ENCODE data around the gene RNF145.
"Not testable (repeated sequence)": the region's sequence is repeated elsewhere in the genome, so short reads cannot be mapped to it uniquely, and the experiment has no call there.

GRCh38 chr5:159145160-159145559, 64.2 kb downstream of the RNF145 start:
- TF ChIP-seq AFF4 (CRISPR knock-in tag; IDR thresholded peaks at IDR 0.05); POLR2A (IDR thresholded peaks at IDR 0.05; ENCODE audit: insufficient read depth in 1 of 2, low read depth in 2 of 2, low read length in 2 of 2); SETDB1 (CRISPR knock-in tag; IDR thresholded peaks at IDR 0.05; ENCODE audit: borderline replicate concordance); EZH2 (conservative IDR thresholded peaks at IDR 0.05; ENCODE audit: low read depth, low read length); CTCF (CRISPR knock-in tag; IDR thresholded peaks at IDR 0.05); ZNF609 (CRISPR knock-in tag; IDR thresholded peaks at IDR 0.05; ENCODE audit: borderline replicate concordance); MBD4 (IDR thresholded peaks at IDR 0.05; ENCODE audit: borderline replicate concordance, low read length); JUN (CRISPR knock-in tag; IDR thresholded peaks at IDR 0.05); ZBTB39 (CRISPR knock-in tag; IDR thresholded peaks at IDR 0.05); MXI1 (IDR thresholded peaks at IDR 0.05; ENCODE audit: borderline replicate concordance, low read depth, low read length); POLR2AphosphoS5 (IDR thresholded peaks at IDR 0.05; ENCODE audit: low read depth, low read length); FOXA1 (IDR thresholded peaks at IDR 0.05); FOXA1 (CRISPR knock-in tag; IDR thresholded peaks at IDR 0.05); USF2 (IDR thresholded peaks at IDR 0.05; ENCODE audit: low read depth, low read length); USF2 (CRISPR knock-in tag; IDR thresholded peaks at IDR 0.05; ENCODE audit: borderline replicate concordance); ZNF446 (CRISPR knock-in tag; IDR thresholded peaks at IDR 0.05): not testable (repeated sequence)

Measured in HepG2 (cell line).